IMR-90 (cell line): ENCODE data around the gene SMYD5. TPM values are rescaled to one million over a fixed set of nuclear protein-coding genes. Genes with fewer than 3 reads are reported as not detected.

Source experiments
- ATAC-seq: fragments of 200-7000 bp; cut with Tn5 transposase; 2 replicates; pipeline ENCODE4 v1.9.1; 2020; ENCODE audit warnings: low read depth, mild to moderate bottlenecking, moderate library complexity
- BruUV-seq: library from RNA; stranded (reverse); fragments of 400-500 nt; replicated peaks from 2 replicates; lab custom pipeline; 2021; lab: Mats Ljungman, UMichigan
- CTCF ChIA-PET: fragments of 300-600 bp; formaldehyde crosslinking; extraction: SDS; loops from one replicate; lab custom pipeline; 2021; ENCODE audit warnings: antibody characterized with exemption; lab: Yijun Ruan, JAX
- POLR2A ChIA-PET: fragments of 300-600 bp; sonication (Branson Sonifier 250); formaldehyde crosslinking; loops from one replicate; lab custom pipeline; 2022; ENCODE audit warnings: antibody characterized with exemption; ENCODE audit not compliant: unreplicated experiment; lab: Charles Lee
- DNase-seq: peaks from one replicate; pipeline ENCODE4 v3.0.0; 2013
- H2AFZ ChIP-seq: replicated peaks from 2 replicates; pipeline ENCODE3; 2013; ENCODE audit warnings: low read length, mild to moderate bottlenecking; ENCODE audit not compliant: poor library complexity
- H2AK5ac ChIP-seq: 2 replicates; pipeline ENCODE4 v1.6.1; 2013; ENCODE audit warnings: low read depth, low read length, inconsistent platforms
- H2AK9ac ChIP-seq: replicated peaks from 2 replicates; pipeline ENCODE3; 2013; ENCODE audit warnings: mild to moderate bottlenecking, low read depth, low read length, moderate library complexity; ENCODE audit not compliant: poor library complexity
- H2BK120ac ChIP-seq: 2 replicates; pipeline ENCODE4 v1.6.1; 2013; ENCODE audit warnings: low read depth, low read length, inconsistent platforms
- H2BK15ac ChIP-seq: 3 replicates; pipeline ENCODE4 v1.6.1; 2013; ENCODE audit warnings: low read depth, low read length, inconsistent platforms
- H2BK20ac ChIP-seq: 2 replicates; pipeline ENCODE4 v1.6.1; 2013; ENCODE audit warnings: low read depth, mild to moderate bottlenecking, inconsistent platforms, low read length, moderate library complexity
- H2BK5ac ChIP-seq: 2 replicates; pipeline ENCODE4 v1.6.1; 2013; ENCODE audit warnings: mild to moderate bottlenecking, low read depth, low read length, inconsistent platforms; ENCODE audit not compliant: poor library complexity, severe bottlenecking
- H3K14ac ChIP-seq: replicated peaks from 2 replicates; pipeline ENCODE4 v1.6.1; 2013; ENCODE audit warnings: low read depth, low read length, inconsistent platforms
- H3K18ac ChIP-seq: 2 replicates; pipeline ENCODE4 v1.6.1; 2013; ENCODE audit warnings: low read depth, low read length, control low read depth
- H3K23ac ChIP-seq: 2 replicates; pipeline ENCODE4 v1.6.1; 2013; ENCODE audit warnings: low read depth, low read length, inconsistent platforms
- H3K27ac ChIP-seq: 2 replicates; pipeline ENCODE4 v1.5.1; 2013; ENCODE audit warnings: mild to moderate bottlenecking, control low read depth, low read length; ENCODE audit not compliant: insufficient read depth
- H3K27me3 ChIP-seq: 2 replicates; pipeline ENCODE4 v1.6.1; 2013; ENCODE audit warnings: low read length; ENCODE audit not compliant: control insufficient read depth, insufficient read depth
- H3K36me3 ChIP-seq: 2 replicates; pipeline ENCODE4 v1.6.1; 2013; ENCODE audit warnings: low read length, mixed read lengths; ENCODE audit not compliant: control insufficient read depth, insufficient read depth
- H3K4ac ChIP-seq: 2 replicates; pipeline ENCODE4 v1.6.1; 2013; ENCODE audit warnings: low read depth, low read length, inconsistent platforms
- H3K4me1 ChIP-seq: 2 replicates; pipeline ENCODE4 v1.6.1; 2013; ENCODE audit warnings: low read length, mixed read lengths; ENCODE audit not compliant: control insufficient read depth, insufficient read depth
- H3K4me2 ChIP-seq: 2 replicates; pipeline ENCODE4 v1.6.1; 2013; ENCODE audit warnings: low read depth, mild to moderate bottlenecking, control low read depth, low read length, moderate library complexity
- H3K4me3 ChIP-seq: 2 replicates; pipeline ENCODE4 v1.5.1; 2013; ENCODE audit warnings: low read depth, mild to moderate bottlenecking, control low read depth, low read length, moderate library complexity; ENCODE audit not compliant: insufficient read depth
- H3K56ac ChIP-seq: 2 replicates; pipeline ENCODE4 v1.6.1; 2013; ENCODE audit warnings: low read length, inconsistent platforms; ENCODE audit not compliant: insufficient read depth; ENCODE audit errors: extremely low read depth
- H3K79me1 ChIP-seq, 2 experiments: 2 replicates each; pipeline ENCODE4 v1.6.1; 2013; ENCODE audit warnings: low read length in 2 of 2, inconsistent platforms in 1 of 2, low read depth in 1 of 2
- H3K9ac ChIP-seq: 2 replicates; pipeline ENCODE4 v1.6.1; 2013; ENCODE audit warnings: low read depth, low read length, control low read depth
- H3K9me1 ChIP-seq: 2 replicates; pipeline ENCODE4 v1.6.1; 2013; ENCODE audit warnings: low read length, inconsistent platforms; ENCODE audit not compliant: insufficient read depth
- H3K9me3 ChIP-seq: 2 replicates; pipeline ENCODE4 v1.6.1; 2013; ENCODE audit warnings: low read length; ENCODE audit not compliant: control insufficient read depth, insufficient read depth
- H4K20me1 ChIP-seq: 2 replicates; pipeline ENCODE4 v1.6.1; 2013; ENCODE audit warnings: low read length, inconsistent platforms; ENCODE audit not compliant: insufficient read depth
- H4K5ac ChIP-seq: 2 replicates; pipeline ENCODE4 v1.6.1; 2013; ENCODE audit warnings: mild to moderate bottlenecking, low read depth, low read length, control low read depth
- H4K8ac ChIP-seq, 2 experiments: 2 replicates each; pipeline ENCODE4 v1.6.1; 2013; ENCODE audit warnings: low read depth in 2 of 2, low read length in 2 of 2, control low read depth in 1 of 2, inconsistent platforms in 1 of 2
- H4K91ac ChIP-seq: 2 replicates; pipeline ENCODE4 v1.6.1; 2013; ENCODE audit warnings: low read depth, low read length, inconsistent platforms; ENCODE audit not compliant: insufficient read depth
- CHD1 ChIP-seq: IDR thresholded peaks from 2 replicates; pipeline ENCODE4 v1.6.1; 2012; ENCODE audit warnings: low read depth, low read length, improper control_type of control experiment
- FOS ChIP-seq: fragments of 150-350 bp; IDR thresholded peaks from 2 replicates; pipeline ENCODE4 v1.6.1; 2016; ENCODE audit warnings: low read depth, low read length
- RAD21 ChIP-seq: IDR thresholded peaks from 2 replicates; pipeline ENCODE4 v1.6.1; 2012; ENCODE audit warnings: low read length, improper control_type of control experiment
- SMC3 ChIP-seq: fragments of 150-350 bp; IDR thresholded peaks from 2 replicates; pipeline ENCODE4 v1.6.1; 2016; ENCODE audit warnings: low read depth, mild to moderate bottlenecking, antibody characterized with exemption, low read length, moderate library complexity
- WGBS, 2 experiments: methylation state at CpG; one replicate each; pipeline versions ENCODE4 v1.1.5 to v1.1.7; 2013; ENCODE audit warnings: missing lambda C conversion rate in 2 of 2; ENCODE audit not compliant: insufficient read length in 1 of 2; ENCODE audit errors: extremely low coverage in 2 of 2; 5-methylcytosine and 5-hydroxymethylcytosine counted together
- dilution Hi-C: fragments of 300-500 bp; cut with HindIII; formaldehyde crosslinking; loops from one replicate; pipeline ENCODE4 v1.14.3; 2018; ENCODE audit warnings: low sequenced_read_pairs; ENCODE audit not compliant: unreplicated experiment
- in situ Hi-C: fragments of 300-500 bp; cut with MboI; formaldehyde crosslinking; loops from 3 replicates; pipeline ENCODE4 v1.14.3; 2019; ENCODE audit warnings: low sequenced_read_pairs, inconsistent platforms, mixed read lengths
- intact Hi-C: fragments of 100-400 bp; cut with micrococcal nuclease; formaldehyde crosslinking; loops from 2 replicates; pipeline ENCODE4 v1.10.0; 2022
- polyA plus RNA-seq, 3 experiments: library from polyadenylated mRNA; depleted of rRNA; stranded (reverse); fragments of >200 nt; gene quantifications; 2 replicates each; pipeline ENCODE4 v1.2.3, GENCODE V29; 2012; ENCODE audit warnings: low replicate concordance in 1 of 3
- total RNA-seq: library from RNA; depleted of rRNA; stranded (reverse); fragments of >200 nt; gene quantifications from 2 replicates; pipeline ENCODE4 v1.2.3, GENCODE V29; 2012

The SMYD5 gene
- total and polyA plus RNA-seq, 2 of the 4 experiments (the other 2 are of a cell fraction) = 17.8 to 19.7 TPM

- H3K4me3 ChIP-seq = no peak overlapping the region
- DNase-seq (no peak), ATAC-seq (no peak)
- in situ Hi-C loops (no loop called here), dilution Hi-C loops (no loop called here), intact Hi-C loops (no loop called here)
- H4K8ac ChIP-seq = no peak overlapping the region
- H3K9ac ChIP-seq = no peak overlapping the region
- H3K14ac ChIP-seq = no peak overlapping the region
- H3K9me1 ChIP-seq = no peaks in the 10 kb centered on the region
- H4K20me1 ChIP-seq = no peaks in the 10 kb centered on the region
- H2AFZ ChIP-seq = no peak overlapping the region
- H3K56ac ChIP-seq = no peak overlapping the region
- H4K5ac ChIP-seq = no peak overlapping the region
- H3K18ac ChIP-seq = no peak overlapping the region
- no peaks in the 10 kb centered on the region for H3K36me3 ChIP-seq
- 0 out of 2 replicates have a peak, but pooled peaks cover 2% of the 10 kb centered on the region for H3K4me1 ChIP-seq
- H4K91ac ChIP-seq = no peak overlapping the region
- WGBS, 2 experiments = no CpG with 5 or more reads among the region's 10 CpGs
- H3K4ac ChIP-seq = no peak overlapping the region
- H2BK5ac ChIP-seq = no peak overlapping the region
- H2BK20ac ChIP-seq = no peak overlapping the region
- ChIA-PET CTCF (no interaction called here), POLR2A (no interaction called here)
- no peaks in the 10 kb centered on the region for H3K79me1 ChIP-seq
- no TSS peak for BruUV-seq
- H3K23ac ChIP-seq = no peak overlapping the region
- H2AK9ac ChIP-seq = no peak overlapping the region
- no peak for TF ChIP-seq RAD21
- TF ChIP-seq CHD1 = no peak
- TF ChIP-seq FOS = no peak
- no peak for TF ChIP-seq SMC3
- no peak overlapping the region for H3K27ac ChIP-seq
- no peak overlapping the region for H3K4me2 ChIP-seq
- no peaks in the 10 kb centered on the region for H3K9me3 ChIP-seq
- H2BK15ac ChIP-seq = no peak overlapping the region
- no peak overlapping the region for H2BK120ac ChIP-seq
- no peak overlapping the region for H2AK5ac ChIP-seq
- H3K27me3 ChIP-seq = peaks cover 44% of the 10 kb centered on the region
Observed at GRCh38 chr2:73174244-73174643, 39.8 kb upstream of the SMYD5 start.
